ENCODE results near the gene PHEX.

- no peak for TF ChIP-seq POLR2AphosphoS5 (IDR thresholded peaks at IDR 0.05)
- TF ChIP-seq EP300 (IDR thresholded peaks at IDR 0.05; ENCODE audit: low read depth): no peak
- TF ChIP-seq CTCF (IDR thresholded peaks at IDR 0.05): no peak
Measured at GRCh38 chrX:22268706-22269105, 236.6 kb downstream of the PHEX start.
